GM12873 (cell line): Measurements from ENCODE around the gene HES5.

Experiments
- CTCF ChIP-seq: IDR thresholded peaks from 2 replicates; pipeline ENCODE4 v1.5.1; 2012; ENCODE audit warnings: low read depth, mild to moderate bottlenecking, moderate library complexity, low read length, control low read depth; ENCODE audit not compliant: insufficient read depth; ENCODE audit errors: missing control alignments

The HES5 gene

DNA sequence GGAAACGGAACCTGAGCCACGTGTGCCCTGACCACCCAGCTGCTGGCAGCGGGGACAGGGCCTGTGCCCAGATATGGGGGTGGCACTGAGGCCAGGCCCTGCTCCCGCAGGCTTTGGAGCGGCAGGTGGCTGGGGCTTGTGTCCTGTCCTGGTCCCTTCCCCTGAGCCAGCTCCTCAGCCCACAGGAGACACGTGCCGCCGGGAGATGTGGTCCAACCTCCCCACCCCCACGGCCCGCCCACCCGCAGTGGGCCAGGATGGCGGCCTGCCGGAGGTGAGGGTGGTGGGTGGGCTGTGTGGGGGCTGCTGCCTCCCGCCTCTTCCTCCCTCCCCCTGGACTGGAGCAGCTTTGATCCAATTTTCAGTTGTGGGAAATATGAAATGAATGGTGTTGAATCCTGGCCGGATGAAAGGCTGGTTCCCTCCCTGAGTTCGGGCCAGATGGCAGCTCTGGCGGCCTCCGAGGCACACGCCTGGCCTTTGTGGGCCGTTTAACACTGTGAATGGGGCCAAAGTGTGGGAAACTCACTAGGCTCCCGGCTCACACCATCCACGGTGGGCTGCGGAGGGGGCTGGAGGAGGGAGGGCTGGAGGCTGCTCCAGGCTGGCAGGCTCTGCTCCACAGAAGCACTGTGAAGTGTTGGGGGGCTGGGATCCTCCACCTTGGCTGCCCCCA lies 2.6 kb upstream of the HES5 start:
- TF ChIP-seq CTCF: no peak

- TF ChIP-seq CTCF: no peak
Measured at GRCh38 chr1:2530513-2531361, 674 bp upstream of the HES5 start.

- no peak for TF ChIP-seq CTCF
Measured at GRCh38 chr1:2528966-2529783, 888 bp downstream of the HES5 start.

DNA sequence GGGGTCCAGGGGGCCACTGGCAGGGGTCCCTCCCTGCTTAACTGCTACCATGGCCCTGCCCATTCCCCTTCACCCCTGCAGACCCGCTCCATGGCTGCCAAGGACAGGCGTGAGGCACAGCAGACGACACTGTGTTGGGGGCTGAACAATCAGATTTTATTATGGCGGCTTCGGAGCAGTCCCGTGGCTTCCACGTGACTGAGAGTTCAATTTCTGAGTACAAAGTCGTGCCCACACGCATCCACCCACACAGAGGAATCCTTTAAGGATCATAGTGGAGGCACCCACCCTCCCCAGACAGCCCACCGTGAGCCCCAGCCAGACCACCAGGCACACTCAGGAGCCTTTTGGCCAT lies 1.5 kb downstream of the HES5 start:
- no peak for TF ChIP-seq CTCF

DNA sequence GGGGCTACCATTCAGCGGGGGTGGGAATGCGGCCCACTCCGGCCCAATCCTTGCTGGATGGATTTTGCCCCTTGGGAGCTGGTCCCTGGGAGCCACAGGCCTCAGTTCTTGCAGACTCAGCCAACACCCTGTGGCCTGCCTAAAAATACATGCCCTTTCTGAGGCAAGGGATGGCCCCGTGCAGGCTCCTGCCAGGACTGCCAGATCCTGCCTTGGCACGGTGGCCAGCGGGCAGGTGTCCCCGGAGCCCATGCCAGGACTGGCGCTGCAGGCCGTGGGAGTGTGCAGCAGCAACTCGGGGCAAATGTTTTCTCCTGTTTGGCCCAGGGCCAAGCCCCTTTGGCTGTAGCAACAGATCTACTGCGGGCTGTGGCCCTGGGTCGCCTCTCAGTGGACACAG lies 2.0 kb downstream of the HES5 start:
- no peak for TF ChIP-seq CTCF

GRCh38 chr1:2527556-2527860 lies 2.6 kb downstream of the HES5 start:
- TF ChIP-seq CTCF: no peak

- no peak for TF ChIP-seq CTCF
Measured at GRCh38 chr1:2526824-2527555, 3.1 kb downstream of the HES5 start.
